Activated T-helper 9 cell treated with anti-CD3 and anti-CD28 coated beads, Interleukin-2, amount 50 U/mL, for 16 hours (primary cell): ENCODE data around the gene SERPINB10.

Experiments
- DNase-seq: peaks from one replicate; pipeline ENCODE4 v3.0.0-alpha.2; 2020; ENCODE audit warnings: low read depth

Gene SERPINB10

DNA sequence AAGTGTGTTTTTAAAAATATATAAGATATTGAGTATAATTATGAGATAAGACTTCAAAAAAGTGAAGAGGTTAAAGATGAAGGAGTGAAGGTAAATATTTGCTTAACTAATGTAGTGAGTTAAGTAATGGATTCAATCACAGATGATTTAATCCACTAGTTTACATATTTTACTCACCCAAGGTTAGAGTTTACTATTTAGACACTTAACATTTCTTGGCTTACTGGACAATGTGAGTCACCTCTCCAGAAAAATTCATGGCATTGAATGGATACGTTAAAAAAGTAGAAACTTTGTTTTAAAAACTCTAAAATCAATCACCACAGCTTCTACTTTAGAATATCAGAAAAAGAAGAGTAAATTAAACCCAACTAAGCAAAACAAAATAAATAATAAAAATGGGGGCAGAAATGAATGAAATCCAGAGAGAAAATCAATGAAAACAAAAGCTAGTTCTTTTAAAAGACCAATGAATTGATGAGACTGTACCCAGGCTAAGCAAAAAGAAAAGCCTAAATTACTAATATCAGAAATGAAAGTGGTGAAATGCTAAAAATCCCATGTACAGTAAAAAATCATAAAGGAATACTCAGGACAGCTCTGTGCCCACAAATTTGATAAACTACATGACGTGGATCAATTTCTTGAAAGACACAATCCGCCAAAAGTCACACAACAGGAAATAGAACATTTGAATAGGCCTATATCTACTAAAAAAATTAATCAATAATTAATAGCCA lies 39.5 kb downstream of the SERPINB10 start:
- no peak for DNase-seq

DNA sequence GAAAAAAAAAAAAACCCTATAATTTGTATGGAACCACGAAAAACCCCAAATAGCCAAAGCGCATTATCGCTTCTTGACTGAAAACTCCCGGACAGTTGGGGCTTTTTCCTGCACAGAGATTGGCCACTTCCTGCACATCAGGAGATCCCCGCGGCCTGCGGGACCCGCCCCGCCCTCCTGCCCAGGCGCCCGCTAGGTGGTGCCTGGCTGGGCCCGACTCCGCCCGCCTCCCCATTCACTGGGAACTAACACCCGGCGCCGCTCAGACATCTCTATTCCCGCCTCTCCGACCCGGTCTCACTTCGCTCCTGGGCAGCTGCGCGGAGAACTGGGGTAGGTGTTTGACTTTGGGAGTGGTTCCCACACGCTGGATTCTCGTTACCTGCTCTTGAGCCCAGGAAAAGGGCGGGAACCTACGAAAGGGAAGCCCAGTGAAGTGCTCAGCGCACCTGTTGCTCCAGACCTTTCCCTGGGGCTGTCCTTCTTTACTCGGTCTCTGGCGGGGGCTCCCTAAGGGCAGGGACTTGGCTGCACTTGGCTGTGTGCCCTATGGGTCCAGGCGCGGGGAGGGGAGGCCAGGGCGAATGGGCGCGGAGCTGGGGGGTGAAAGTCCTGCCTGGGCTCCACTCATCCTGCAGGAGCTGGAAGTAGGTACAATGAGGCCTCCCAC lies 41.4 kb downstream of the SERPINB10 start, which contains the start of gene HMSD:
TSS of gene HMSD (plus strand) at position 234 of the 670 bp plus-strand sequence. CDS start 4,155 bp downstream, outside the sequence.
- peak; percentile 52 for DNase-seq

GRCh38 chr18:63951302-63951705 lies 43.5 kb downstream of the SERPINB10 start:
- DNase-seq, result no peak

DNA sequence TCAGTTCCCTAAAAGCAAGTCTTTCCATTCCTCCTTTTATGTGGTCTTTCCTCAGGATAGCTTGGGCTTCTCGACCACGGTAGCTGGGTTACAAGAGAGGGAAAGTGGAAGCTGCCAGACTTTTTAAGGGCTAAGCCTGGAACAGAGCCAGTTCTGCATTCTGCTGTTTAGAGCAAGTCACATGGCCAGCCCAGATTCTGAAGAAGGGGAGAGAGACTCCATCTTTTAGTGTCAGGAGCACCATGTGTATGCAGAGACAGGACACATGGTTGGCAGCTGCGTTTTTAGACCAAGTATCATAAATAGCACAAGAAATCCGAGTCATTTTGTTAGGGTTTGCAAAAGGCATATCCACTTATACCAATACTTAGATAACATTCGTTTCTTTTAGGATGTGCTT lies 46.1 kb downstream of the SERPINB10 start:
- DNase-seq, result no peak

DNA sequence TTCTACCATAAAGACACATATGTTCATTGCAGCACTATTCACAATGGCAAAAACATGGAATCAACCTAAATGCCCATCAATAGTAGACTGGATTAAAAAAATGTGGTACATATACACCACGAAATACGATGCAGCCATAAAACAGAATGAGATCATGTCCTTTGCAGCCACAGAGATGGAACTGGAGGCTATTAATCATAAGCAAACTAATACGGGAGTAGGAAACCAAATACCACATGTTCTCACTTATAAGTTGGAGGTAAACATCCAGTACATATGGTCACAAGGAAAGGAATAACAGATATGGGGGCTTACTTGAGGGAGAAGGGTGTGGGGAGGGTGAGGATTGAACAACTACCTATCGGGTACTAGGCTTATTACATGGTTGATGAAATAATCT lies 49.0 kb downstream of the SERPINB10 start:
- DNase-seq, result no peak

- DNase-seq, result no peak
Observed at GRCh38 chr18:63960891-63961290, 53.1 kb downstream of the SERPINB10 start.

GRCh38 chr18:63961435-63961980 lies 53.8 kb downstream of the SERPINB10 start:
- DNase-seq, result no peak

- no peak for DNase-seq
Observed at GRCh38 chr18:63962137-63962536, 54.4 kb downstream of the SERPINB10 start.

DNA sequence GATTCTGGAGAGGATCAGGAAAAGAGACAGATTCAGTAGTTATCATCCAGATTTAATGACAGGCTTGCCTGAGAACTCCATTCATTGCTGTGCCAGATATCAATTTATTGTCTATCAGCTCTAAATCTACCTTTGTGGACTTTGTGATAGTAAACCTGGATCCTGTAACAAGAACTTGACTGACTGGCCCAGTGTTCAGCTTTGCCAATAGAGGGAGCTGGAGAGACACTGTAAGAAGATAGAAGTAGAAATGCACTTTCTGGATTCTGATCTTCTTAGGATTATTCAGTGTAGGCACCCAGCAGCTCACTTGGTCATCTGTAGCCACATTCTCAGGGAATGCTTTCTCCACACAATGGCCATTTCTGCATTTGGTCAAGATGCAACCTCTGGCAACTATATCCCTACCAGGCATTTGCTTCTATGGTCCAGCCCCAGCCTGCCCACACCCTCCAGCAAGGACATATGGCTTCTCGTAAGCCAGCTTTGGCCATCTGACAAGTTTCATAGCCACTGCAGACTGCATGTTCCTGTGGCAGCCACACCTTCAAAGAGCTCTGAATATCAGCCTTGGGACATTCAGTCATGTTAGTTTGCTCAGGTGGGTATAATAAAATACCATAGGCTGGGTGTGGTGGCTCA lies 56.0 kb downstream of the SERPINB10 start:
- DNase-seq, result no peak

GRCh38 chr18:63964908-63965307 lies 57.1 kb downstream of the SERPINB10 start:
- no peak for DNase-seq

DNA sequence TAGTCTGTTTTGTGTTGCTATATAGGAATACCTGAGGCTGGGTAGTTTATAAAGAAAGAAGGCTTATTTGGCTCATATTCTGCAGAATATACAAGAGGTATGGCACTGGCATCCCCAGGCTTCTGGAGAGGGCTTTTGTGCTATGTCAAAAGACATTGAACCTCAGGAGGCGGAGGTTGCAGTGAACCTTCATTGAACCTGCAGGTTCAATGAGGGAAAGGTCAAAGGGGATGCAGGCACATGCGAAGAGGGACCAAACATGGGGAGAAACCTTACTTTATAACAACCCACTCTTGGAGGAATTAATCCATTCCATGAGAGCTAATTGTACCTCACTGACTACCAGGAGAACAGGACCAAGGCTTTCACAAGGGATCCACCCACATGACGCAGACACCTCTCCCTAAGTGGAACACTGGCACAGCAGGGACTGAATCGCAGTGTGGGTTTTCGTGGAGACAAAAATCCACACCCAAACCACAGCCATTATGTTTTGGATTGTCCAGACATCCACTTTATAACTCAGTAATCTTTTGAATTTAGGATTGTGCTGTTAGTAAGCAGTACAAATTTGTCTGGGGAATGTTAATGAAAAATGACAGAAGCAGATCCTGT lies 58.1 kb downstream of the SERPINB10 start:
- DNase-seq, result no peak

- DNase-seq, result peak; percentile 69
Observed at GRCh38 chr18:63969942-63970808, 62.4 kb downstream of the SERPINB10 start, which contains the start of gene SERPINB8. TSS of gene SERPINB8 (plus strand) at chr18:63970081. CDS start at chr18:63978309, 8,228 bp downstream.

DNA sequence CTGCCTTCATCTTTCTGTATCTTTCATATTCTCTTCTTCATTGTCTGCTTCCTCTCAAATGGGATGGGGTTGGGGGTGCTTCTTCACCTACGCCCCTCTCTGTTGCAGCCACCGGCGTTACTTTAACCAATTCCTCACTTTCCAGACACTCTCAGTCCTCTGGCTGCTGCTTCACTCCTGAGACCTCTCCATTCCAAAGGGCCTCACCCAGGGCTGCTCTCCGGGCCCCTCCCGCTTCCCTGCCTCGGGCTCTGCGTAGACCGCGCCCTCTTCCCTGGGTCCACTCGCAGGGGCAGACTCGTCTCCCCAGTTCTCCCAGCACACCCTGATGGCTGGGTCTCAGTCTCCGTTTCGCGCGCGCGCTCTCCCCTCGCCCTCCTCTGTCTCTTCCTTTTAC lies 63.0 kb downstream of the SERPINB10 start:
- DNase-seq, result no peak

DNA sequence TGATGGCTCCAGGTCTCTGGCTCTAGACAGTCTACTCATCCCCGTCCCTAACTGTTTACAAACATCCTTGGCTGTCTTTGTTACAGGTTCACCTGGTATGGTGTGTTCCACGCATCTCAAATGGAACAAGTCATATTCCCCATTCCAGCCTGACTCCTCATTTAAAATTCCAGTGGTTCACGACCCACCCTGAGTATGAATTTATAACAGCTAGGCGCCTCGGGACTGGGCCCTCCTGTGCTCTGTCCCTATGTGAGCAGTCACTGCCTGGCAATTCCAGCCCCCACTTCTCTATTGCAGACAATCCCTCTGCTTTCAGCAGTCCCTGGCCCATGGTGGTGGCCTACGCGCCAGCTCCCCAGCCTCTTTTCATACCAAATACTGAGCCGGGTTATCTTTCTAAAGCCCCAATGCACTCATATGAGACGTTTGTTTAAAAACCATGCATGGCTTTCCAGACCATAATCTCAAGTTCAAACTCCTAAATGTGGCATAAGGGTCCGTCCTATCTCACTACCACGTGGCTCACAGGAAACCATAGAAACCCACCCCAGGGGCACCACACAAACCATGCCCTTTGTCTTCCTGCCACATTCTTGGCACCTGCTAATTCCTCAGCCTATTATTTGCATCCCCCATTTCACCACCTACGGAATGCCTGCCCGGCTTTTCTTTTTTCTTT lies 63.7 kb downstream of the SERPINB10 start:
- no peak for DNase-seq

GRCh38 chr18:63972002-63972376 lies 64.2 kb downstream of the SERPINB10 start:
- no peak for DNase-seq

DNA sequence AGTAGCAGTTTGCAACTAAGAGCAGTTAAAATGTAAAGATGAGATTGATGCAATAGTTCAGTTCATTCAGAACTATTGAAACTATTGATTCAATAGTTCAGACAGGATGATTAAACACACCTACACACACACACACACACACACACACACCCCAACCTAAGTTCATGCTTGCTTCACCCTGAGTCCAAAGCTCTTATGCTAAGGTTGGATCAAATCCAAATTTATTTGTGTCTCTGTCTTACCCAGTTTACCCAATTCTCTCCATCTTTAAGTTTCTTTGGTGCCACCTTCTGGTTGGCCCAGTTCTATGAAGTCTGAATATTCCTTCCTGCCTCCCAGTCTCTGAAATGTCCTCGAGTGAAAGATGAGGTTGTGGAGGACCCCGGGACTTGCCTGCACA lies 67.2 kb downstream of the SERPINB10 start:
- DNase-seq, result no peak

DNA sequence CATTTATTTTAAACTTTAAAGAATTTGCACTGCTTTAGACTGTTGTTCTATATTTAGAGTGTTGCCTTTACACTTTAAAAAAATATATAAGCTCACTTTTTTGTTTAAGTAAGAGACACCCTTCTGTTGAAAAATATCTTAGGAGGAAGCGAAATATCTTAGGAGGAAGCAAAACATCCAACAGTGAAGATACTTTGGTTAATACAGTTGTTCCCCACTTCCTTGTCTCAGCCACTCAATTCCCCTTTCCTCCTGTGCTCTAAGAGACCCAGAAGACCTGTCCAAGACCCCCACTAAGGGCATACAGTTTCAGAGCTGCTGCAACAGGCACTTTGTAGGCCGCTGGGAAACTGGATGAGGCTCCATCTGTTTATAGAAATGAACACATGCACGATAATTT lies 67.9 kb downstream of the SERPINB10 start:
- DNase-seq, result no peak

- no peak for DNase-seq
Observed at GRCh38 chr18:63977040-63977439, 69.3 kb downstream of the SERPINB10 start.

DNA sequence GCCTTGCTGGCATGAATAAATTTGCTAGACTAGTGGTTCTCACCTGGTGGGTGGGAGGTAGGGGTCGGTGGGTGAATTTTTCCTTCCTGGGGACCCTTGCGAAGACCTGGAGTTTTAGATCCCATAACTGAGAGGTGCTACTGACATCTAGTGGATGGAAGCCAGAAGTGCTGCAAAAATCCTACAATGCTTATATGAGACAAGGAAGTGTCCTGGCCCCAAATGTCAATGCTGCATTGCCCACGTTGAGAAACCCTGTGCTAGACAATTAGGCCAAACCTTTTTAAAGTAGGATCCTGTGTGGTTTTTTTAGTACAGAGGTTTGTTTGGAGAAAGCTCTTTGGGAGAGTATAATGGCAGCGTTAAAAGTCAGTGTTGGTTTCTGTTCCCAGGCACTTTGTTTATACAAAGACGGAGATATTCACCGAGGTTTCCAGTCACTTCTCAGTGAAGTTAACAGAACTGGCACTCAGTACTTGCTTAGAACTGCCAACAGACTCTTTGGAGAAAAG lies 71.7 kb downstream of the SERPINB10 start:
- DNase-seq, result no peak

GRCh38 chr18:63980027-63980426 lies 72.3 kb downstream of the SERPINB10 start:
- no peak for DNase-seq
